GM12878 (cell line): ENCODE results near the gene LORICRIN. TPM values are rescaled to one million over a fixed set of nuclear protein-coding genes. Genes with fewer than 3 reads are reported as not detected.

Experiments used
- ATAC-seq: fragments of 200-7000 bp; cut with Tn5 transposase; 3 replicates; pipeline ENCODE4 v1.9.1; 2020; ENCODE audit warnings: mild to moderate bottlenecking, moderate library complexity
- BruUV-seq: library from RNA; stranded (reverse); fragments of 400-500 nt; replicated peaks from 2 replicates; lab custom pipeline; 2021; lab: Mats Ljungman, UMichigan
- CTCF ChIA-PET: fragments of 300-600 bp; sonication (Branson Sonifier 250); formaldehyde crosslinking; extraction: SDS; loops from one replicate; lab custom pipeline; 2021; ENCODE audit warnings: inconsistent platforms; lab: Yijun Ruan, JAX
- POLR2A ChIA-PET: fragments of 350-600 bp; formaldehyde crosslinking; extraction: SDS; loops from one replicate; lab custom pipeline; 2021; ENCODE audit warnings: inconsistent platforms; lab: Charles Lee
- RAD21 ChIA-PET: fragments of 300-600 bp; sonication (Branson Sonifier 250); formaldehyde crosslinking; loops from one replicate; lab custom pipeline; 2023; ENCODE audit warnings: antibody characterized with exemption; ENCODE audit not compliant: unreplicated experiment; lab: Charles Lee
- SMC1A ChIA-PET: fragments of 300-600 bp; sonication (Branson Sonifier 250); formaldehyde crosslinking; loops from one replicate; lab custom pipeline; 2023; ENCODE audit not compliant: unreplicated experiment, uncharacterized antibody; lab: Charles Lee
- DNase-seq: peaks from one replicate; pipeline ENCODE4 v3.0.0-alpha.2; 2011; ENCODE audit warnings: low read depth, low spot score
- FAIRE-seq: peaks from 3 replicates; lab custom pipeline; 2011; peaks lifted over from hg19 to GRCh38; lab: Jason Lieb, UNC
- H2AFZ ChIP-seq: 2 replicates; pipeline ENCODE4 v1.6.0; 2011; ENCODE audit warnings: low read depth, low read length, control low read depth; ENCODE audit not compliant: control insufficient read depth
- H3K27ac ChIP-seq: 2 replicates; pipeline ENCODE4 v1.5.1; 2011; ENCODE audit warnings: control low read depth; ENCODE audit not compliant: control insufficient read depth, insufficient read depth
- H3K27me3 ChIP-seq, 2 experiments: replicated peaks in 1 of 2; 2 replicates each; pipeline versions ENCODE4 v1.6.0 to v1.6.1; 2011; ENCODE audit warnings: low read length in 1 of 2; ENCODE audit not compliant: control insufficient read depth in 2 of 2, insufficient read depth in 2 of 2
- H3K36me3 ChIP-seq, 2 experiments: 2 replicates each; pipeline ENCODE4 v1.5.1; 2011; ENCODE audit warnings: low read length in 1 of 2; ENCODE audit not compliant: control insufficient read depth in 2 of 2, insufficient read depth in 2 of 2
- H3K4me1 ChIP-seq: 2 replicates; pipeline ENCODE4 v1.6.1; 2011; ENCODE audit warnings: mild to moderate bottlenecking, low read length, moderate library complexity, mixed read lengths; ENCODE audit not compliant: control insufficient read depth, insufficient read depth
- H3K4me2 ChIP-seq: 2 replicates; pipeline ENCODE4 v1.6.0; 2011; ENCODE audit warnings: control low read depth; ENCODE audit not compliant: control insufficient read depth, insufficient read depth
- H3K4me3 ChIP-seq: fragments of 200-600 bp; sonication (generic); 2 replicates; pipeline ENCODE4 v1.5.1; 2016
- H3K79me2 ChIP-seq: 2 replicates; pipeline ENCODE4 v1.6.0; 2011; ENCODE audit warnings: low read length; ENCODE audit not compliant: control insufficient read depth, insufficient read depth
- H3K9ac ChIP-seq: 2 replicates; pipeline ENCODE4 v1.8.0; 2011; ENCODE audit warnings: low read length, control low read depth, mixed read lengths; ENCODE audit not compliant: control insufficient read depth, insufficient read depth
- H3K9me3 ChIP-seq: replicated peaks from 3 replicates; pipeline ENCODE4 v1.5.1; 2011; ENCODE audit warnings: mild to moderate bottlenecking, low read length; ENCODE audit not compliant: control insufficient read depth, insufficient read depth
- H4K20me1 ChIP-seq: 2 replicates; pipeline ENCODE4 v1.6.0; 2011; ENCODE audit not compliant: control insufficient read depth, insufficient read depth
- CREB1 ChIP-seq: IDR thresholded peaks from 2 replicates; pipeline ENCODE4 v1.6.1; 2012; ENCODE audit warnings: low read depth, mild to moderate bottlenecking, inconsistent platforms
- EZH2 ChIP-seq: IDR thresholded peaks from 2 replicates; pipeline ENCODE4 v1.6.1; 2012; ENCODE audit warnings: low read depth, mild to moderate bottlenecking, control low read depth, inconsistent platforms, low read length, borderline replicate concordance; ENCODE audit not compliant: control insufficient read depth
- HDAC6 ChIP-seq: fragments of 200-600 bp; sonication (generic); IDR thresholded peaks from one replicate; pipeline ENCODE4 v1.8.0; 2017; ENCODE audit warnings: antibody characterized with exemption; ENCODE audit not compliant: unreplicated experiment
- JUNB ChIP-seq: IDR thresholded peaks from 2 replicates; pipeline ENCODE4 v1.6.1; 2016; ENCODE audit warnings: antibody characterized with exemption, mild to moderate bottlenecking
- NBN ChIP-seq: fragments of 450-650 bp; IDR thresholded peaks from 2 replicates; pipeline ENCODE4 v1.6.1; 2016
- NRF1 ChIP-seq: conservative IDR thresholded peaks from 2 replicates; pipeline ENCODE4 v1.6.1; 2011; ENCODE audit warnings: mild to moderate bottlenecking, low read depth, low read length, improper control_type of control experiment
- POU2F2 ChIP-seq: IDR thresholded peaks from 3 replicates; pipeline ENCODE4 v1.6.1; 2011; ENCODE audit warnings: low read depth, mild to moderate bottlenecking, low read length, borderline replicate concordance
- RB1 ChIP-seq: fragments of 450-650 bp; formaldehyde crosslinking; IDR thresholded peaks from 2 replicates; pipeline ENCODE4 v1.6.1; 2017; ENCODE audit warnings: mild to moderate bottlenecking, borderline replicate concordance
- SMARCA5 ChIP-seq: fragments of 450-650 bp; IDR thresholded peaks from 2 replicates; pipeline ENCODE4 v1.6.1; 2017; ENCODE audit warnings: mild to moderate bottlenecking
- SPI1 ChIP-seq: IDR thresholded peaks from 2 replicates; pipeline ENCODE4 v1.6.1; 2011; ENCODE audit warnings: low read depth, mild to moderate bottlenecking, low read length, moderate library complexity, borderline replicate concordance; ENCODE audit not compliant: insufficient read depth
- SREBF2 ChIP-seq: IDR thresholded peaks from 2 replicates; pipeline ENCODE4 v1.6.1; 2012; ENCODE audit warnings: mild to moderate bottlenecking, low read length
- WGBS: methylation state at CpG from one replicate; pipeline ENCODE4 v1.1.6; 2016; ENCODE audit warnings: low lambda C conversion rate; ENCODE audit not compliant: insufficient replicate concordance, insufficient coverage; ENCODE audit errors: missing lambda C conversion rate; 5-methylcytosine and 5-hydroxymethylcytosine counted together
- in situ Hi-C: fragments of 300-500 bp; cut with MboI; formaldehyde crosslinking; loops from 9 replicates; pipeline ENCODE4 v1.14.3; 2018; ENCODE audit warnings: mixed read lengths
- intact Hi-C: fragments of 100-400 bp; cut with micrococcal nuclease; formaldehyde crosslinking; loops from one replicate; pipeline ENCODE4 v1.14.2; 2022; ENCODE audit not compliant: unreplicated experiment
- polyA plus RNA-seq, 11 experiments: library from polyadenylated mRNA; depleted of rRNA in 4 of 11; unstranded in 6 of 11; stranded (reverse) in 5 of 11; fragments of >200 nt; fragmentation: Nextera tagmentation in 4 of 11; fragmentation: Illumina TruSeq in 1 of 11; extraction: Ambion mirVana in 4 of 11; extraction: Trizol in 1 of 11; gene quantifications; 1 replicate in 1 of 11; 2 replicates in 10 of 11; pipeline versions ENCODE4 v1.2.1 to v1.2.3, GENCODE V29; 2011 to 2016; ENCODE audit warnings: inconsistent platforms in 2 of 11, missing spikeins in 2 of 11, low read depth in 1 of 11
- total RNA-seq, 4 experiments: library from RNA; depleted of rRNA in 3 of 4; stranded (reverse); fragments of >200 nt in 3 of 4; fragmentation: Illumina TruSeq in 1 of 4; extraction: Trizol in 1 of 4; gene quantifications; 2 replicates each; pipeline versions ENCODE4 v1.2.1 to v1.2.3, GENCODE V29; 2013 to 2021
- TF ChIP-seq, protein P1 (sequence below): IDR thresholded peaks from 2 replicates; pipeline ENCODE4 v1.6.1; 2012; ENCODE audit warnings: mild to moderate bottlenecking, low read depth, low read length

LORICRIN gene
- total and polyA plus RNA-seq, 10 of the 15 experiments (the other 5 are each of a cell fraction or from before 2014, with no cell fraction given), result 0.06 to 0.37 TPM; not detected in 8

DNA sequence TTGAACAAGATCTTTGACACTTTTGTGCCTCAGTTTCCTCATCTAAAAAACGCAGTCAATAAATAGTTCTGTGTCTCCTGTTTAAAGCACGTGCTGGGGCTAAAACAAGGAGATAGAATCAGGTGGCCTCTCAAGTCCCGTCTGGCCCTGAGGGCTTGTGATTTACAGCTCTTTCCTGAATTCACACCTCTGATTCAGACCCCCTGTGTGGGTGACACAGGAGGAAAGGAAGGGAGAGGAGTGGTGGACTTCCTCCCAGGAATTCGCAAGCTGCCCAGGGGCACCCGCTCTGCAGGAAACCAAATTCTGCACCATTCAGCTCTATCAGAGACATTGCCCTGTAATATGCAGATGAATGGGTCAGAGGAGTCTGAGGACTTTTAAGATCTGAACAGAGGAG is 47.3 kb upstream of the LORICRIN start:
- FAIRE-seq (no peak), ATAC-seq (no peak)
- CTCF ChIA-PET, result interaction anchor here (1.0 to 2.8 kb wide), 3 partner anchors 9 to 341 kb away, joined by 3 to 7 read pairs (median 4); no protein-coding TSS in a partner anchor

More for the DNA sequence above, 47.3 kb upstream of the LORICRIN start:
- ChIA-PET POLR2A (no interaction called here), SMC1A (no interaction called here), RAD21 (no interaction called here)
- intact Hi-C loops (no loop called here), in situ Hi-C loops (no loop called here)
- TF ChIP-seq RB1, result no peak
- TF ChIP-seq JUNB, result no peak
- no peak for TF ChIP-seq CREB1
- TF ChIP-seq SPI1, result no peak
- no peak for TF ChIP-seq POU2F2
- TF ChIP-seq SREBF2, result no peak
- TF ChIP-seq, protein P1, sequence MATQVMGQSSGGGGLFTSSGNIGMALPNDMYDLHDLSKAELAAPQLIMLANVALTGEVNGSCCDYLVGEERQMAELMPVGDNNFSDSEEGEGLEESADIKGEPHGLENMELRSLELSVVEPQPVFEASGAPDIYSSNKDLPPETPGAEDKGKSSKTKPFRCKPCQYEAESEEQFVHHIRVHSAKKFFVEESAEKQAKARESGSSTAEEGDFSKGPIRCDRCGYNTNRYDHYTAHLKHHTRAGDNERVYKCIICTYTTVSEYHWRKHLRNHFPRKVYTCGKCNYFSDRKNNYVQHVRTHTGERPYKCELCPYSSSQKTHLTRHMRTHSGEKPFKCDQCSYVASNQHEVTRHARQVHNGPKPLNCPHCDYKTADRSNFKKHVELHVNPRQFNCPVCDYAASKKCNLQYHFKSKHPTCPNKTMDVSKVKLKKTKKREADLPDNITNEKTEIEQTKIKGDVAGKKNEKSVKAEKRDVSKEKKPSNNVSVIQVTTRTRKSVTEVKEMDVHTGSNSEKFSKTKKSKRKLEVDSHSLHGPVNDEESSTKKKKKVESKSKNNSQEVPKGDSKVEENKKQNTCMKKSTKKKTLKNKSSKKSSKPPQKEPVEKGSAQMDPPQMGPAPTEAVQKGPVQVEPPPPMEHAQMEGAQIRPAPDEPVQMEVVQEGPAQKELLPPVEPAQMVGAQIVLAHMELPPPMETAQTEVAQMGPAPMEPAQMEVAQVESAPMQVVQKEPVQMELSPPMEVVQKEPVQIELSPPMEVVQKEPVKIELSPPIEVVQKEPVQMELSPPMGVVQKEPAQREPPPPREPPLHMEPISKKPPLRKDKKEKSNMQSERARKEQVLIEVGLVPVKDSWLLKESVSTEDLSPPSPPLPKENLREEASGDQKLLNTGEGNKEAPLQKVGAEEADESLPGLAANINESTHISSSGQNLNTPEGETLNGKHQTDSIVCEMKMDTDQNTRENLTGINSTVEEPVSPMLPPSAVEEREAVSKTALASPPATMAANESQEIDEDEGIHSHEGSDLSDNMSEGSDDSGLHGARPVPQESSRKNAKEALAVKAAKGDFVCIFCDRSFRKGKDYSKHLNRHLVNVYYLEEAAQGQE, result no peak
- TF ChIP-seq SMARCA5, result no peak
- no peak for TF ChIP-seq NRF1
- no peak for TF ChIP-seq HDAC6
- no peak for TF ChIP-seq NBN
- TF ChIP-seq EZH2, result no peak
- no TSS peak for BruUV-seq
- no peak for DNase-seq
- no peak overlapping the region for H2AFZ ChIP-seq
- no peaks in the 10 kb centered on the region for H3K79me2 ChIP-seq
- no peaks in the 10 kb centered on the region for H3K4me1 ChIP-seq
- H3K27me3 ChIP-seq, result peaks cover 0 to 2% of the 10 kb centered on the region in 2 experiments; a peak in 1 of 4 replicates
- no peak overlapping the region for H3K9ac ChIP-seq
- H3K27ac ChIP-seq, result no peak overlapping the region
- 2% methylated on average over 5 of the region's 5 CpGs for WGBS
- no peak overlapping the region for H3K4me2 ChIP-seq
- H3K9me3 ChIP-seq, result no peaks in the 10 kb centered on the region
- H4K20me1 ChIP-seq, result no peaks in the 10 kb centered on the region
- H3K4me3 ChIP-seq, result no peak overlapping the region
- H3K36me3 ChIP-seq, result no peaks in the 10 kb centered on the region
